Mesendoderm (in vitro differentiated cells): ENCODE measurements around the gene UPK3B.
"Not testable (repeated sequence)": the region's sequence is repeated elsewhere in the genome, so short reads cannot be mapped to it uniquely, and the experiment has no call there.

Experiments used
- DNase-seq: peaks from one replicate; pipeline ENCODE4 v3.0.0; 2013
- H2AK5ac ChIP-seq: 2 replicates; pipeline ENCODE4 v1.6.1; 2013; ENCODE audit warnings: low read length, inconsistent platforms
- H2BK120ac ChIP-seq: 2 replicates; pipeline ENCODE4 v1.6.1; 2013; ENCODE audit warnings: low read depth, mild to moderate bottlenecking, low read length, moderate library complexity, mixed read lengths
- H2BK15ac ChIP-seq: replicated peaks from 2 replicates; pipeline ENCODE4 v1.6.1; 2013; ENCODE audit warnings: low read depth, mild to moderate bottlenecking, moderate library complexity
- H2BK5ac ChIP-seq: 2 replicates; pipeline ENCODE4 v1.6.1; 2013; ENCODE audit warnings: low read length, inconsistent platforms
- H3K18ac ChIP-seq: 2 replicates; pipeline ENCODE4 v1.6.1; 2013; ENCODE audit warnings: mild to moderate bottlenecking, low read length, mixed read lengths
- H3K23ac ChIP-seq: one replicate; pipeline ENCODE4 v1.6.1; 2013; ENCODE audit warnings: low read length
- H3K27ac ChIP-seq: 2 replicates; pipeline ENCODE4 v1.5.1; 2013; ENCODE audit warnings: low read depth, mild to moderate bottlenecking, inconsistent platforms, low read length, moderate library complexity
- H3K27me3 ChIP-seq: 2 replicates; pipeline ENCODE4 v1.6.1; 2013; ENCODE audit warnings: low read length, control low read depth, mild to moderate bottlenecking, inconsistent platforms; ENCODE audit not compliant: insufficient read depth, poor library complexity
- H3K36me3 ChIP-seq: 2 replicates; pipeline ENCODE4 v1.6.1; 2013; ENCODE audit warnings: low read length, inconsistent platforms; ENCODE audit not compliant: control insufficient read depth, insufficient read depth
- H3K4ac ChIP-seq: one replicate; pipeline ENCODE4 v1.6.1; 2013; ENCODE audit warnings: low read depth, mild to moderate bottlenecking, low read length, moderate library complexity
- H3K4me1 ChIP-seq: 2 replicates; pipeline ENCODE4 v1.6.1; 2013; ENCODE audit warnings: low read depth, low read length, inconsistent platforms; ENCODE audit not compliant: control insufficient read depth
- H3K4me2 ChIP-seq: 2 replicates; pipeline ENCODE4 v1.6.1; 2013; ENCODE audit warnings: low read length
- H3K4me3 ChIP-seq: 2 replicates; pipeline ENCODE4 v1.5.1; 2013; ENCODE audit warnings: mild to moderate bottlenecking, low read length
- H3K56ac ChIP-seq: one replicate; pipeline ENCODE4 v1.6.1; 2013; ENCODE audit warnings: low read length
- H3K79me1 ChIP-seq: 2 replicates; pipeline ENCODE4 v1.6.1; 2013; ENCODE audit warnings: low read length, inconsistent platforms
- H3K79me2 ChIP-seq: 2 replicates; pipeline ENCODE4 v1.6.1; 2013; ENCODE audit warnings: mild to moderate bottlenecking, low read length; ENCODE audit not compliant: control insufficient read depth, insufficient read depth
- H3K9ac ChIP-seq: 2 replicates; pipeline ENCODE4 v1.6.1; 2013; ENCODE audit warnings: low read length, inconsistent platforms
- H4K5ac ChIP-seq: one replicate; pipeline ENCODE4 v1.6.1; 2013; ENCODE audit warnings: low read length
- H4K8ac ChIP-seq: one replicate; pipeline ENCODE4 v1.6.1; 2013; ENCODE audit warnings: low read depth, mild to moderate bottlenecking, control low read depth, low read length, moderate library complexity
- whole genome bisulfite sequencing: extraction: QIAGEN DNeasy Blood & Tissue Kit; methylation state at CpG from one replicate; pipeline ENCODE4 v1.1.7; 2013; ENCODE audit warnings: low lambda C conversion rate, missing lambda C conversion rate; ENCODE audit not compliant: insufficient coverage; ENCODE audit errors: extremely low coverage; 5-methylcytosine and 5-hydroxymethylcytosine counted together

Gene UPK3B

GRCh38 chr7:76476742-76477474 is 33.4 kb upstream of the UPK3B start:
- not testable (repeated sequence) for H3K79me2 ChIP-seq, H3K56ac ChIP-seq, H3K23ac ChIP-seq, H2AK5ac ChIP-seq, H3K4me2 ChIP-seq, H3K4ac ChIP-seq, H3K27ac ChIP-seq, H2BK15ac ChIP-seq, H4K5ac ChIP-seq, DNase-seq, H3K4me3 ChIP-seq, H3K4me1 ChIP-seq, H2BK5ac ChIP-seq, H3K36me3 ChIP-seq, H3K9ac ChIP-seq, H4K8ac ChIP-seq, H3K18ac ChIP-seq, H3K27me3 ChIP-seq, H2BK120ac ChIP-seq, H3K79me1 ChIP-seq
- no CpG with 5 or more reads among the region's 24 CpGs for WGBS

GRCh38 chr7:76479628-76480027 is 30.7 kb upstream of the UPK3B start:
- not testable (repeated sequence) for H3K23ac ChIP-seq, H2BK5ac ChIP-seq, H3K27me3 ChIP-seq, H3K79me1 ChIP-seq, H3K79me2 ChIP-seq, H2BK15ac ChIP-seq, H3K4me2 ChIP-seq, H3K4ac ChIP-seq, H3K56ac ChIP-seq, H3K18ac ChIP-seq, H4K8ac ChIP-seq, H3K27ac ChIP-seq, H3K36me3 ChIP-seq, DNase-seq, H3K4me1 ChIP-seq, H3K4me3 ChIP-seq, H3K9ac ChIP-seq, H2AK5ac ChIP-seq, H2BK120ac ChIP-seq, H4K5ac ChIP-seq
- no CpG with 5 or more reads among the region's 11 CpGs for WGBS

GRCh38 chr7:76480403-76481253 is 29.7 kb upstream of the UPK3B start:
- H3K79me1 ChIP-seq, H3K27ac ChIP-seq, H3K36me3 ChIP-seq, H4K8ac ChIP-seq, H3K4me3 ChIP-seq, H2BK120ac ChIP-seq, H3K4ac ChIP-seq, H3K9ac ChIP-seq, H2BK15ac ChIP-seq, H2AK5ac ChIP-seq, H3K27me3 ChIP-seq, H3K18ac ChIP-seq, H3K4me1 ChIP-seq, H3K4me2 ChIP-seq, H3K79me2 ChIP-seq, H3K23ac ChIP-seq, DNase-seq, H3K56ac ChIP-seq, H4K5ac ChIP-seq, H2BK5ac ChIP-seq: not testable (repeated sequence)
- WGBS, result no CpG with 5 or more reads among the region's 29 CpGs

- not testable (repeated sequence) for H3K23ac ChIP-seq, H2BK5ac ChIP-seq, H3K4ac ChIP-seq, H2BK15ac ChIP-seq, H3K4me1 ChIP-seq, H3K9ac ChIP-seq, H3K27me3 ChIP-seq, H3K27ac ChIP-seq, H3K4me3 ChIP-seq, H3K79me2 ChIP-seq, H3K18ac ChIP-seq, H3K56ac ChIP-seq, DNase-seq, H3K4me2 ChIP-seq, H2AK5ac ChIP-seq, H4K5ac ChIP-seq, H3K79me1 ChIP-seq, H3K36me3 ChIP-seq, H2BK120ac ChIP-seq, H4K8ac ChIP-seq
- no CpG with 5 or more reads among the region's 24 CpGs for WGBS
These were observed 27.7 kb upstream of the UPK3B start for GRCh38 chr7:76482660-76483059.

- H3K4me3 ChIP-seq, H4K5ac ChIP-seq, H3K27ac ChIP-seq, H3K79me2 ChIP-seq, H3K79me1 ChIP-seq, H3K36me3 ChIP-seq, DNase-seq, H3K23ac ChIP-seq, H2BK15ac ChIP-seq, H3K9ac ChIP-seq, H2BK120ac ChIP-seq, H2BK5ac ChIP-seq, H3K4me2 ChIP-seq, H3K56ac ChIP-seq, H3K4ac ChIP-seq, H3K27me3 ChIP-seq, H2AK5ac ChIP-seq, H4K8ac ChIP-seq, H3K18ac ChIP-seq, H3K4me1 ChIP-seq: not testable (repeated sequence)
- no CpG with 5 or more reads among the region's 17 CpGs for WGBS
These were observed 27.3 kb upstream of the UPK3B start for GRCh38 chr7:76483081-76483480.
